Left kidney (tissue), 8 donors: ENCODE measurements around the gene TIMD4. TPM values are rescaled to one million over a fixed set of nuclear protein-coding genes. Genes with fewer than 3 reads are reported as not detected.
"Not testable (repeated sequence)": the region's sequence is repeated elsewhere in the genome, so short reads cannot be mapped to it uniquely, and the experiment has no call there.

Source experiments
- DNase-seq: peaks from one replicate; pipeline ENCODE4 v3.0.0-alpha.2; 2013
- long read RNA-seq, 8 donors: transcript quantifications; one replicate each; lab custom pipeline, GENCODE V29; 2026
- polyA plus RNA-seq: library from polyadenylated mRNA; unstranded; fragments of 120-200 nt; gene quantifications from one replicate; pipeline ENCODE4 v1.2.1, GENCODE V29; 2013; ENCODE audit not compliant: insufficient read length

The TIMD4 gene
- polyA plus RNA-seq = 0.68 TPM
- long read RNA-seq, donor 1 = 0 reads
- long read RNA-seq, donor 2 = 0 reads
- long read RNA-seq, donor 3 = 0 reads
- long read RNA-seq, donor 4 = 0 reads
- long read RNA-seq, donor 5 = 0 reads
- long read RNA-seq, donor 6, partial matches to known transcripts = 0 of 1 reads
- long read RNA-seq, donor 6, other reads (novel, unspliced or antisense) = 0 of 1 reads
- long read RNA-seq, donor 7 = 0 reads
- long read RNA-seq, donor 8 = 0 reads

- DNase-seq = no peak
Observed at GRCh38 chr5:156963125-156963524, at the start of gene TIMD4. TIMD4 (minus strand) TSS chr5:156963226; CDS start chr5:156963198, 28 bp downstream.

DNA sequence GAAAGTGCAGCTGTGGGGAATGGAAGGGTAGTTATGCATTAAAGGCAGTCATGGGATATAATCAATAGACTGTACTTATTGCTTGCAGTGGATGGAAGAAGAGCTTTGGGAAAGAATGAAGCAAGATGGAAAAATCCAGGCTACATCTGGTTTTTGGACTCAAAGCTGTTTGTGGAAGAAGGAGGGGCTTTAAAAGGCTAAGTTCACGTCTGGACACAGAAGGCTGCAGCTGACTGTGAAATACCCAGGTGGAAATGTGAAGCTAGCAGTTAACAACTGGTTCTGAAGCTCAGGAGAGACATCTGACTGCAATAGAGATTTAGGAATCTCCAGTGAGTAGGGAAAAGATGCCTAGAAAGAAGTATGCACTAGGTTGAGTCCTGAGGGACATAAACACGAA is 43.2 kb upstream of the TIMD4 start:
- DNase-seq = no peak

GRCh38 chr5:157004893-157005551 is 42.0 kb upstream of the TIMD4 start:
- DNase-seq = no peak

GRCh38 chr5:156991714-156992113 is 28.7 kb upstream of the TIMD4 start:
- DNase-seq = no peak

GRCh38 chr5:156984064-156984463 is 21.0 kb upstream of the TIMD4 start:
- no peak for DNase-seq

GRCh38 chr5:156981481-156981880 is 18.5 kb upstream of the TIMD4 start:
- DNase-seq = no peak

GRCh38 chr5:156974328-156974727 is 11.3 kb upstream of the TIMD4 start:
- no peak for DNase-seq

DNA sequence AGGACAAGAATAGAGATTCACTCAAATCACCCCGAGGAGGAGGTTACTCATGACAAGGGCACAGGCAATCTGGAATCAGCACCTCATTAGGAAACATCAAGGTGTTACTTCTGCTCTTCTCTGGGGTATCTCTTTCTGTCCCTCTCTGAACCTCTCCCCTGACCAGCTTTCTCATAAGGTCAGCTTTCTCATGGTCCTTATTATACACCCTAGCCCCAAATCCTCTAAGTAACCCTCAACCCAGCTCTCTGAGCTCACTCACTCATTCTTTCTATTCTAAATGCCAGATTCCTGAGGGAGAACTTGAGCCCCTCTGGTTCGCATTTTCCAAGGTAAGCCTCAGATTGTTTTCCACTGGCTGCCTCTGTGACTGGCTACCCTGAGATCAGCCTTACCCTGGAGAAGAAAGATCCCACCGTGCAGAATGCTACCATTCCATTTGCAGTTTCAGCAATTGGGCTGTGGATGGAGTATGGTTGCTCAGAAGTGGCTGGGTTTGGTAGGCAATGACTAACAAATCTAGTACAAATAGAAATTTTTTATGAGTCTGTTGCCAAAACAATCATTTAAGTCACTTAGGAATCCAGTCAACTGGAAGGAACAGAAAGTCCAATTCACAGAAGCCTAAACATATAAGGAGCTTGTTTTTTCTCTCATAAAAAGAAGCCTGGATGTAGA is 9.0 kb upstream of the TIMD4 start:
- no peak for DNase-seq

GRCh38 chr5:156971415-156971814 is 8.4 kb upstream of the TIMD4 start:
- no peak for DNase-seq

- not testable (repeated sequence) for DNase-seq
Observed at GRCh38 chr5:156967386-156967785, 4.4 kb upstream of the TIMD4 start.

GRCh38 chr5:156956321-156956720 is 6.7 kb downstream of the TIMD4 start:
- DNase-seq = no peak

DNA sequence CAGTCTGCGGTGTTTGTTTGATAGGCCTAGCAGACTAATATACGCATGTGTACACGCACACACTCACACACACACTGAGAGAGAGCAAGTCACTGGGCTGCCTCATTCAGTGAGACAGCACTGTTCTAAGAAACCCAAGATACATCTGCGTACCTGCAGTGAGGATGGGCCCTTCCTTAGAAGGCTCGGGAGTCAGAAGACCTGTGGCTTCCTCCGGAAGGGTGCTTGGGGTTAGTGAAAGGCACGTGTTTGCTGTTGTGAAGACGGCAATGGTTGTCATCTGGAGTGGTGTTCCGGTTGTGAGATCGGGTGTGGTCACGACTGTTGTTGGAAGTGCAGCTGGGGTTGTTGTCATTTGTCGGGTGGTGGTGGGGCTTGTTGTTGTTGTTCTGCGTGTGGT is 11.7 kb downstream of the TIMD4 start:
- no peak for DNase-seq

GRCh38 chr5:156950716-156951115 is 12.3 kb downstream of the TIMD4 start:
- no peak for DNase-seq

DNA sequence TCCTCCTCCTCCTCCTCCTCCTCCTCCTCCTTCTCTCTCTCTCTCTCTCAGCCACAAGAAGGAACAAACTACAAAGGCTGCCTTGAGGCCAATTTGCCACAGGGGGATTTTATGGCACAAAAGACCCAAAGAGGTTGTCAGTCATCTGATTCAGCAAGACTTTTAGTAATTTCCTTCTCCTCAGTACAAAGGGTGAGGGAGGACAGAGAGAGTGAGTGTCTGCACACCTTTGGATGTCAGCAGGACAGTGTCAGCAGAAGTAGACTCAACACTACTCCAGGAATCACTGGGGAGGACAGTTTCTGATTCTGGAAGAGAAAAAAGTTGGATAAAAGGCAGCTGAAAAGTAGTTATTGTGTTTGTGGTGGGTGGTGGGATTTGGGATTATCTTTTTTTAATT is 13.6 kb downstream of the TIMD4 start:
- DNase-seq = no peak

GRCh38 chr5:156947925-156948324 is 15.1 kb downstream of the TIMD4 start:
- no peak for DNase-seq

- no peak for DNase-seq
Observed at GRCh38 chr5:156942064-156942463, 21.0 kb downstream of the TIMD4 start.

DNA sequence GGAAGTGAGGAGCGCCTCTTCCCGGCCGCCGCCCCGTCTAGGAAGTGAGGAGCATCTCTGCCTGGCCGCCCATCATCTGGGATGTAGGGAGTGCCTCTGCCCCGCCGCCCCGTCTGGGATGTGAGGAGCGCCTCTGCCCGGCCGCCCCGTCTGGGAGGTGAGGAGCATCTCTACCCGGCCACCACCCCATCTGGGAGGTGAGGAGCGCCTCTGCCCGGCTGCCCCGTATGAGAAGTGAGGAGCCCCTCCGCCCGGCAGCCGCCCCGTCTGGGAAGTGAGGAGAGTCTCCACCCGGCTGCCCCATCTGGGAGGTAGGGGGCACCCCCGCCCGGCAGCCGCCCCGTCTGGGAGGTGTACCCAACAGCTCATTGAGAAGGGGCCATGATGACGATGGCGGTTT is 22.6 kb downstream of the TIMD4 start:
- DNase-seq = not testable (repeated sequence)

- DNase-seq = no peak
Observed at GRCh38 chr5:156936972-156937371, 26.1 kb downstream of the TIMD4 start.

GRCh38 chr5:156934450-156935211 is 28.4 kb downstream of the TIMD4 start:
- peak; percentile 25 for DNase-seq

- no peak for DNase-seq
Observed at GRCh38 chr5:156929366-156929948, 33.6 kb downstream of the TIMD4 start.

- no peak for DNase-seq
Observed at GRCh38 chr5:156927545-156927944, 35.5 kb downstream of the TIMD4 start.

GRCh38 chr5:156925767-156926166 is 37.3 kb downstream of the TIMD4 start:
- DNase-seq = not testable (repeated sequence)
